GM23338 (cell line): ENCODE data around the gene DAPK1.

ENCODE experiments used
- CREB1 ChIP-seq: fragments of 250-450 bp; sonication (Bioruptor Pico); IDR thresholded peaks from 2 replicates; pipeline ENCODE4 v1.5.0; 2020; ENCODE audit warnings: low read depth, mild to moderate bottlenecking, moderate library complexity
- CTCF ChIP-seq, 2 experiments: fragments of 200-600 bp in 1 of 2; sonication (generic) in 1 of 2; conservative IDR thresholded peaks; 2 replicates each; pipeline versions ENCODE4 v1.5.1 to v1.6.1; 2016 to 2017; ENCODE audit warnings: antibody characterized with exemption in 2 of 2, low read depth in 2 of 2, mild to moderate bottlenecking in 2 of 2, moderate library complexity in 1 of 2
- ETS1 ChIP-seq: IDR thresholded peaks from 2 replicates; pipeline ENCODE4 v1.6.1; 2016; ENCODE audit warnings: antibody characterized with exemption
- EZH2 ChIP-seq: fragments of 200-600 bp; sonication (generic); IDR thresholded peaks from one replicate; pipeline ENCODE4 v1.8.0; 2017; ENCODE audit warnings: antibody characterized with exemption, mild to moderate bottlenecking, low read depth; ENCODE audit not compliant: unreplicated experiment
- EZH2phosphoT487 ChIP-seq: fragments of 200-600 bp; sonication (generic); IDR thresholded peaks from one replicate; pipeline ENCODE4 v1.8.1; 2018; ENCODE audit warnings: antibody characterized with exemption; ENCODE audit not compliant: unreplicated experiment
- POLR2AphosphoS5 ChIP-seq: IDR thresholded peaks from 2 replicates; pipeline ENCODE4 v1.6.1; 2016; ENCODE audit warnings: antibody characterized with exemption, low read depth
- REST ChIP-seq: IDR thresholded peaks from one replicate; pipeline ENCODE4 v1.6.1; 2018; ENCODE audit warnings: antibody characterized with exemption; ENCODE audit not compliant: unreplicated experiment

- TF ChIP-seq CTCF (conservative IDR thresholded peaks at IDR 0.05; ENCODE audit: low read depth in 2 of 2) (no peak), POLR2AphosphoS5 (no peak), ETS1 (no peak), EZH2 (no peak), REST (no peak), EZH2phosphoT487 (no peak), CREB1 (CRISPR knock-in tag) (no peak)
Measured at GRCh38 chr9:87711857-87712800, 214.5 kb downstream of the DAPK1 start.
